Liver (tissue), 9 donors: ENCODE data around the gene SDHA. TPM values are rescaled to one million over a fixed set of nuclear protein-coding genes. Genes with fewer than 3 reads are reported as not detected.

Experiments
- DNase-seq: peaks from one replicate; pipeline ENCODE4 v3.0.0-alpha.2; 2017; ENCODE audit warnings: low spot score
- H3K27ac ChIP-seq, 2 donors: one replicate each; pipeline ENCODE4 v1.7.0; 2013; ENCODE audit warnings: inconsistent platforms in 2 of 2, low read length in 2 of 2, control low read depth in 1 of 2, low read depth in 1 of 2, mild to moderate bottlenecking in 1 of 2
- H3K27me3 ChIP-seq, 4 donors: one replicate each; pipeline versions ENCODE4 v1.6.1 to v1.7.0; 2013; ENCODE audit warnings: low read length in 3 of 4, inconsistent platforms in 1 of 4, mild to moderate bottlenecking in 1 of 4, moderate library complexity in 1 of 4; ENCODE audit not compliant: control insufficient read depth in 4 of 4, insufficient read depth in 4 of 4
- H3K36me3 ChIP-seq, 4 donors: one replicate each; pipeline versions ENCODE4 v1.6.1 to v1.7.0; 2013; ENCODE audit warnings: low read length in 3 of 4, mild to moderate bottlenecking in 3 of 4, low read depth in 1 of 4, moderate library complexity in 1 of 4; ENCODE audit not compliant: control insufficient read depth in 4 of 4, insufficient read depth in 3 of 4
- H3K4me1 ChIP-seq, 4 donors: one replicate each; pipeline versions ENCODE4 v1.6.1 to v1.7.0; 2013; ENCODE audit warnings: low read length in 3 of 4, mild to moderate bottlenecking in 3 of 4, moderate library complexity in 1 of 4; ENCODE audit not compliant: control insufficient read depth in 4 of 4, insufficient read depth in 4 of 4
- H3K4me3 ChIP-seq, 3 donors: one replicate each; pipeline versions ENCODE4 v1.6.1 to v1.7.0; 2013; ENCODE audit warnings: low read length in 3 of 3, control low read depth in 1 of 3, low read depth in 1 of 3, mild to moderate bottlenecking in 1 of 3
- H3K9ac ChIP-seq, 2 donors: one replicate each; pipeline ENCODE4 v1.7.0; 2013; ENCODE audit warnings: low read length in 2 of 2, mild to moderate bottlenecking in 2 of 2, moderate library complexity in 2 of 2, control low read depth in 1 of 2, low read depth in 1 of 2
- H3K9me3 ChIP-seq, 4 donors: one replicate each; pipeline versions ENCODE4 v1.6.1 to v1.7.0; 2013; ENCODE audit warnings: low read length in 3 of 4; ENCODE audit not compliant: control insufficient read depth in 4 of 4
- ATF3 ChIP-seq: IDR thresholded peaks from 2 replicates; pipeline ENCODE4 v1.6.1; 2016; ENCODE audit warnings: antibody characterized with exemption
- CTCF ChIP-seq: fragments of 150-350 bp; IDR thresholded peaks from 2 replicates; pipeline ENCODE4 v1.5.1; 2017; ENCODE audit warnings: improper control_type of control experiment, low read depth, low read length; ENCODE audit not compliant: missing input control
- EGR1 ChIP-seq, 2 donors: IDR thresholded peaks; 2 replicates each; pipeline ENCODE4 v1.6.1; 2016 to 2018; ENCODE audit warnings: antibody characterized with exemption in 2 of 2, low read depth in 2 of 2
- FOXA1 ChIP-seq: IDR thresholded peaks from 2 replicates; pipeline ENCODE4 v1.6.1; 2016; ENCODE audit warnings: antibody characterized with exemption
- FOXA2 ChIP-seq: IDR thresholded peaks from 2 replicates; pipeline ENCODE4 v1.6.1; 2016; ENCODE audit warnings: antibody characterized with exemption
- GABPA ChIP-seq, 2 donors: IDR thresholded peaks in 1 of 2; conservative IDR thresholded peaks in 1 of 2; 2 replicates each; pipeline ENCODE4 v1.6.1; 2016; ENCODE audit warnings: antibody characterized with exemption in 2 of 2, mild to moderate bottlenecking in 1 of 2, moderate library complexity in 1 of 2
- HNF4A ChIP-seq, 2 donors: conservative IDR thresholded peaks; 2 replicates each; pipeline ENCODE4 v1.6.1; 2016; ENCODE audit warnings: antibody characterized with exemption in 2 of 2, mild to moderate bottlenecking in 2 of 2
- HNF4G ChIP-seq: IDR thresholded peaks from 2 replicates; pipeline ENCODE4 v1.6.1; 2016; ENCODE audit warnings: antibody characterized with exemption
- JUND ChIP-seq, 2 donors: IDR thresholded peaks; 2 replicates each; pipeline ENCODE4 v1.6.1; 2016; ENCODE audit warnings: antibody characterized with exemption in 2 of 2
- MAX ChIP-seq: IDR thresholded peaks from 2 replicates; pipeline ENCODE4 v1.6.1; 2016; ENCODE audit warnings: antibody characterized with exemption
- NR2F2 ChIP-seq: IDR thresholded peaks from 2 replicates; pipeline ENCODE4 v1.6.1; 2016; ENCODE audit warnings: antibody characterized with exemption
- RAD21 ChIP-seq, 2 donors: IDR thresholded peaks; 2 replicates each; pipeline ENCODE4 v1.6.1; 2016; ENCODE audit warnings: antibody characterized with exemption in 2 of 2, mild to moderate bottlenecking in 2 of 2
- REST ChIP-seq: IDR thresholded peaks from 2 replicates; pipeline ENCODE4 v1.6.1; 2016; ENCODE audit warnings: antibody characterized with exemption, mild to moderate bottlenecking
- RXRA ChIP-seq, 2 donors: IDR thresholded peaks; 2 replicates each; pipeline ENCODE4 v1.6.1; 2017 to 2018; ENCODE audit warnings: antibody characterized with exemption in 2 of 2, mild to moderate bottlenecking in 1 of 2
- SP1 ChIP-seq: IDR thresholded peaks from 2 replicates; pipeline ENCODE4 v1.6.1; 2018; ENCODE audit warnings: antibody characterized with exemption, mild to moderate bottlenecking
- TAF1 ChIP-seq: conservative IDR thresholded peaks from 2 replicates; pipeline ENCODE4 v1.6.1; 2016; ENCODE audit warnings: antibody characterized with exemption, mild to moderate bottlenecking
- YY1 ChIP-seq: IDR thresholded peaks from 2 replicates; pipeline ENCODE4 v1.6.1; 2016; ENCODE audit warnings: antibody characterized with exemption, mild to moderate bottlenecking
- ZBTB33 ChIP-seq: IDR thresholded peaks from 2 replicates; pipeline ENCODE4 v1.6.1; 2016; ENCODE audit warnings: antibody characterized with exemption
- WGBS: extraction: QIAGEN DNeasy Blood & Tissue Kit; methylation state at CpG from one replicate; pipeline ENCODE4 v1.1.7; 2013; 5-methylcytosine and 5-hydroxymethylcytosine counted together
- polyA plus RNA-seq, 2 donors: library from polyadenylated mRNA; stranded (reverse) in 1 of 2; unstranded in 1 of 2; fragments of 200-250 nt in 1 of 2; fragments of >200 nt in 1 of 2; fragmentation: Nextera tagmentation in 1 of 2; extraction: Ambion mirVana in 1 of 2; gene quantifications; one replicate each; pipeline versions ENCODE4 v1.2.1 to v1.2.3, GENCODE V29; 2013 to 2015
- total RNA-seq, 2 donors: library from RNA; depleted of rRNA; stranded (reverse); fragments of >200 nt; gene quantifications; one replicate each; pipeline ENCODE4 v1.2.3, GENCODE V29; 2014
- donor health status: healthy.
- donor health status: healthy.
- donor health status: healthy.
- donor health status: healthy.
- donor health status: healthy.

SDHA gene
- total and polyA plus RNA-seq, 4 donors = 79.2 to 215 (median 159) TPM

- peaks cover 5 to 34% (median 9%) of the 10 kb centered on the region in 4 donors for H3K36me3 ChIP-seq
These were observed 88.1 kb downstream of the SDHA start for GRCh38 chr5:306011-306805.

More at GRCh38 chr5:306011-306805, 88.1 kb downstream of the SDHA start:
- 97% methylated on average over 28 of the region's 28 CpGs for WGBS
- TF ChIP-seq RAD21 (IDR thresholded peaks at IDR 0.05) = no peak
- no peak for TF ChIP-seq RXRA (IDR thresholded peaks at IDR 0.05)
- TF ChIP-seq REST = no peak
- no peak for TF ChIP-seq FOXA2
- TF ChIP-seq MAX = no peak
- no peak for TF ChIP-seq YY1
- TF ChIP-seq ZBTB33 = no peak
- no peak for TF ChIP-seq NR2F2
- TF ChIP-seq SP1 = no peak
- no peak for TF ChIP-seq JUND (IDR thresholded peaks at IDR 0.05)
- TF ChIP-seq ATF3 = no peak
- no peak for TF ChIP-seq GABPA (IDR thresholded peaks at IDR 0.05 in 1 of 2, conservative IDR thresholded peaks at IDR 0.05 in 1 of 2)
- TF ChIP-seq TAF1 = no peak
- no peak for TF ChIP-seq FOXA1
- no peak for TF ChIP-seq EGR1 (IDR thresholded peaks at IDR 0.05; ENCODE audit: low read depth in 2 of 2)
- no peak for TF ChIP-seq HNF4G
- no peak for TF ChIP-seq CTCF
- no peak for TF ChIP-seq HNF4A (conservative IDR thresholded peaks at IDR 0.05)
- no peak overlapping the region for H3K4me3 ChIP-seq
- H3K9me3 ChIP-seq = no peaks in the 10 kb centered on the region
- DNase-seq = no peak
- no peak overlapping the region for H3K27ac ChIP-seq
- H3K4me1 ChIP-seq = peaks cover 0 to 8% (median 2%) of the 10 kb centered on the region in 4 donors
- H3K27me3 ChIP-seq = no peaks in the 10 kb centered on the region
- no peak overlapping the region for H3K9ac ChIP-seq

Other genes with a start within 250 kb of the SDHA start
- under 1 TPM in 1 of 2 donors, not detected in 1; 0.05 TPM for gene PLEKHG4B, start 126.2 kb upstream of the SDHA start, total RNA-seq
- gene PLEKHG4B, start 126.2 kb upstream of the SDHA start, polyA plus RNA-seq = under 1 TPM; under 0.01 to 0.01 TPM
- under 1 TPM in 1 of 2 donors, not detected in 1; 0.09 TPM for gene LRRC14B, start 26.8 kb upstream of the SDHA start, total RNA-seq
- not detected for gene LRRC14B, start 26.8 kb upstream of the SDHA start, polyA plus RNA-seq
- 1 to 10 TPM; 1.9 to 2.3 TPM for gene CCDC127, start 167 bp upstream of the SDHA start, total RNA-seq
- 1 to 10 TPM; 1.1 to 2.6 TPM for gene CCDC127, start 167 bp upstream of the SDHA start, polyA plus RNA-seq
- gene PDCD6, start 53.3 kb downstream of the SDHA start, total RNA-seq = 10 to 100 TPM; 36.1 to 60.9 TPM
- gene PDCD6, start 53.3 kb downstream of the SDHA start, polyA plus RNA-seq = 10 to 100 TPM; 55.4 to 63.9 TPM
- under 1 TPM; 0.33 to 0.47 TPM for gene AHRR, start 103.4 kb downstream of the SDHA start, total RNA-seq
- gene AHRR, start 103.4 kb downstream of the SDHA start, polyA plus RNA-seq = under 1 TPM; 0.15 TPM
- 10 to 100 TPM; 19.9 to 23.9 TPM for gene EXOC3, start 224.9 kb downstream of the SDHA start, total RNA-seq
- gene EXOC3, start 224.9 kb downstream of the SDHA start, polyA plus RNA-seq = 10 to 100 TPM; 12.4 to 17.2 TPM